SH-SY5Y (cell line): ENCODE results near the gene BANK1.

Experiments
- GATA2 ChIP-seq: IDR thresholded peaks from 2 replicates; pipeline ENCODE4 v1.6.1; 2011; ENCODE audit warnings: mild to moderate bottlenecking, low read depth, low read length
- GATA3 ChIP-seq: IDR thresholded peaks from 2 replicates; pipeline ENCODE4 v1.6.1; 2011; ENCODE audit warnings: low read depth, mild to moderate bottlenecking, low read length, moderate library complexity

Gene BANK1

DNA sequence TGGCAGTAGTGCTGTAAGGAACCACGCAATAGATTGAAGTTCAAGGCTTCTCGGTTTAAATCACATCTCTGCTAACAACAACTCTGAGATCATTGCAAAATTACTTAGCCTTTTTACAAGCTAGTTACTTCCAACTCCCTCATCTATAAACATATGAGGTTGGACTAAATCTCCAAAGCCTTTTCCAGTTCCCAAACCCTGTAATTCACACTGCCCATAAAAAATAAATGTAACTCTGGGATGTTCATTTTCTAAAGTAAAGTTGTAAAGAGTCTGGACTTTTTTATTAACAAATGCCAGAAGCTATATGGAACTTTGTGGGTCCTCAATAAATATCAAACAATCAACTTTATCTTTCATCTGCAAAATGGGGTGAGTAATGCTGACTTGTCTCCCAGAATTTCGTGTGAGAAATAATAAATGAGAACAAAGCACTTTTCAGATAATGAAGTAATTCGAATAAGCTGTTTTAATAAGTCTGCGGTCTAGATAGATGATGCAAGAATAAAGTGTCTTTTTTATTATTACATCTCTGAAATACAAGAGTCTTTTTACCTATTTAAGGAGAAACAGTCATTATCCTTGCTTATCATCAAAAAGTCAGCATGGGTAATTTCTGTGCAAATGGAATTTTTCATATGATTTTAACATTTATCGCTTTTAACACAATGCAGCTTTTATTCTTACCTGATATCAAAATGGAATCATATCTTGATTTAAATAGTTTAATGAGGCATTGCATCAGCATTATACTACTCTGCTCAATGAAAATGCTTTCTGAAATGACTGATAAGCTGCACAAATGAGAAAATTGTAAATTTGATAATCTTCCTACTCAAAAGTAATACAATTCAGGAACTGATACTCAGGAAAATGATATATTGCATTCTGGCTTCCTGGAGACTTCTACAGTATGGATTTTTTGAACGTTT lies 252.6 kb downstream of the BANK1 start:
- TF ChIP-seq GATA3 (peak; percentile 88), GATA2 (peak; percentile 17; the same call in 1 of the 2 replicates)

DNA sequence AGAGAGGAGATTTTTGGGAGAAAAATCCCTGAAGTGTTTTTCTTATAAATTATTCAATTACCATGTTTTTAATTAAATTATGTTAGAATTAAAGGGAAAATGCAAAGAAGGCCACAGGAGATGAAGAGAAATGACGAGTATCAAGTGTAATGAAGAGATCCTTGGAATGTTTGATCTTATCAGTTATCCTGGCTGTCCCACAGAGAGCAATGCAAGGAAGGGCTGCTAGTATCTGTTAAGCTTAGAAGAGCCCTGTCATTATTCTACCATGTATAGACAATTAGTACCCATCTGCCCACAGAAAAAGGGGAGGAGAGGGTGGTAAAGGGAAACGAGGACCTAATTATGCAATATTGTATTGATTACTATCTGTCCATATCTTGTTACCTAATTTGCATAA lies 257.1 kb downstream of the BANK1 start:
- TF ChIP-seq GATA3 (no peak), GATA2 (no peak)

DNA sequence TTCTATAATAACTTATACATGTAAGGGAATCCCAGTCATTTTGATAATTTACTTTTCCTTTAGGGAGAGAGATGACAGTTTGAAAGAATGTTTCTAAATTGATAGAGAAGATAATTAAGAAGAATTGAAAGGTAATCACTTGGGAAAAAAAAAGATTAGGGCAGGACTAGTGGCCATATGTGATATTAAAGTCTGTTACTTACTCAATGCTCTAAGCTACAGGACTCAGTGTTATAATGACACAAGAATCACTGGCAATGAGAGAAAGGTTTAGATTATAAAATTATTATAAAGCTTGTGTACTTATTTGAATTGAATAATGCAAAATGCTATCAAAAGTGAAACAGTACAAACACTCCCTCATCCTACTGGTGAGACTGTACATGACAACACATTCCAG lies 265.3 kb downstream of the BANK1 start:
- TF ChIP-seq GATA3 (no peak), GATA2 (no peak)

DNA sequence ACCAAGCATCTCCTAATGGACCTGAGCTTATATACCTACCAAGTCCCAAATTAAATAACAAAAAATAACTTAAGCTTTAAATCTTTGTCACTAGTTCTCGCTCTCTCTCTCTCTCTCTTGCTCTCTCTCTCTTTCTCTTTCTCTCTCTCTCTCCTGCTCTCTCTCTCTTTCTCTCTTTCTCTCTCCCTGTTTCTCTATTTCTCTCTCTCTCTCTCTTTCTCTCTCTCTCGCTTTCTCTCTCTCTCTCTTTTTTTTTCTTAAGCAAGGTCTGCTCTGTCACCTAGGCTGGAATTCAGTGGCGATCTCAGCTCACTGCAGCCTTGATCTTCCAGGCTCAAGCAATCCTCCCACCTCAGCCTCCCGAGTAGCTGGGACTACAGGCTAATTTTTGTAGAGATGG lies 266.6 kb downstream of the BANK1 start:
- TF ChIP-seq GATA2 (no peak), GATA3 (no peak)

DNA sequence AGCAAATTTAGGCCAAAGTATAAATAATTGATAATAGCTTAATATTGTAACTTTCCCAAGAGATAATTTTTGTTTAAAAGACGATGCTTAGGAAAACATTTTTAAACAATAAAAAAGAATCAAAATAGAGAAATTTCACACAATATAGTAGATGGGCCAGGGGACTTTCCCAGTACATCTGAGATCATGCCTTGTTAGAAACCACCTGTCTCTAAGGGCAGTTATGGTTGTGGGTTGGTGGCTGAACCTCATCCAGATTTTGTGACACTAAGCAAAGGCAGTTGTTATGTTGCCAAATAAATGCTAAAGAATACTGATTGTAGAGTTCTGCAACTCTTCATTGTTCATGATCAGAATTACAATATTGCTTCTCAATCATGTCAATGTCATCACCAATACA lies 270.6 kb downstream of the BANK1 start:
- TF ChIP-seq GATA2, result no peak
- TF ChIP-seq GATA3, result no peak

DNA sequence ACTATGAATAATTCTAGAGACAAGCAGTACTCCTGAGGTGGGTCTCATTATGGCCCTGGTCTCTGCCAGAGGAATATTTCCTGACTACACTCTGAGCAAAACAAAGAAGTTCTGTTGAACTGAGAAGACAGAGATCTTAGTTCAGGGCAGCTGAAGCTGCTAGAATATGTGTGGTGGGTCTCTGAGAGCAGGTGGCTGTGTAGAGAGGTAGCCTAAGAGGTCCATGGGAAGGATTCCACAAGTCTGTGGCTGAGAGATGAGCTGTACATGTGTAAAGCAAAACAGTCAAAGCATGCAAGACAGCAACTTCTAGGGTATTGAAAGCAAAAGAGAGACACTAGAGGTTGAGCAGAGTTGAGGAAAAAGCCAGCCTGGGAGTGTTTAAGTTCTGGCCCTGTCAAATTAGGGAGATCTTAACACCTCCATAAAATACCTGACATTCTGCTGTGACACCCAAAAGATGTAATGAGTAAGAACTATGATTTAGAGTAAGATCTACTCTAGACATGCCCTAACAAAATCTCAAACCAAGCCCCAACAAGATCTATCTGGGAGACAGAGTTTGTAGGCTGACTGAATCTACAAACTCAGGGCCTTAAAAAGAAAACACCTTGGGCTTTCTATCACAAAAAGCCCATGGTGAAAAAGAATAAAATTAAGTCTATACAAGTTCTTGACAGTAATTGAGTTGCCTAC lies 274.4 kb downstream of the BANK1 start:
- TF ChIP-seq GATA2 (no peak), GATA3 (no peak)

DNA sequence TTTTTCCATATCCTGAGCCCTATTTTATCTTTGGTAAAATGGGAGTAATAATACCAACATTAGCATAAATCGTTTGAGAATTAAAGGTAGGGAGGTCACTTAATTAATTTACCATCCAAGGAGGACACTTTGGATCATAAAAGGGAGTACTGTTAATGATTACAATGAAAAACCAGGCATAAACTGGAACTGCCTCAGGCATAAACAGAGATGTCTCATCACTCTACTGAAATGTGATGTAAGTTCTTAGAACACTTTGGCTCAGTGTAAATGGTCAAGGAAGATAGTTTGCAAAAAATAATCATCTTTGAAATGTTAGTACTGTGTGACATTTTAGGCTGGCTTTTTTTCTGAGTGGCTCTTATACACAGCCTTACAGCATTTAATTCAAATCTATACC lies 286.1 kb downstream of the BANK1 start:
- TF ChIP-seq GATA2 (no peak), GATA3 (no peak)

DNA sequence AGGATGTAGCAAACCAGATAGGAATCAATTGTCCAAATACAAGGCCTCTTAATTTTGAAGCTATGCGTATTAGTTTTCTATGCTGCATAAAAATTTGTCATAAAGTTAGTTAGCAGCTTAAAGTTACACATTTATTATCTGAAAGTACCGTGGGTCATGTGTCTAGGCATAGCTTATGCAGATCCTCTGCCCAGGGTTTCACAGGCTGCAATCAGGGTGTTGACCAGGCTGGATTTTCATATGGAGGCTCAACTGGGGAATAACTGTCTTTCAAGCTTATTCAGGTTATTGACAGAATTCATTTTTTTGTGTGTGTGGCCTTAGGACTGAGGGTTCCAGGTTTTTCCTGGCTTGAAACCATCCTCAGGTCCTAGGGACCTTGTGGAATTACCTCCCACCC lies 289.7 kb downstream of the BANK1 start:
- TF ChIP-seq GATA3 (no peak), GATA2 (no peak)

DNA sequence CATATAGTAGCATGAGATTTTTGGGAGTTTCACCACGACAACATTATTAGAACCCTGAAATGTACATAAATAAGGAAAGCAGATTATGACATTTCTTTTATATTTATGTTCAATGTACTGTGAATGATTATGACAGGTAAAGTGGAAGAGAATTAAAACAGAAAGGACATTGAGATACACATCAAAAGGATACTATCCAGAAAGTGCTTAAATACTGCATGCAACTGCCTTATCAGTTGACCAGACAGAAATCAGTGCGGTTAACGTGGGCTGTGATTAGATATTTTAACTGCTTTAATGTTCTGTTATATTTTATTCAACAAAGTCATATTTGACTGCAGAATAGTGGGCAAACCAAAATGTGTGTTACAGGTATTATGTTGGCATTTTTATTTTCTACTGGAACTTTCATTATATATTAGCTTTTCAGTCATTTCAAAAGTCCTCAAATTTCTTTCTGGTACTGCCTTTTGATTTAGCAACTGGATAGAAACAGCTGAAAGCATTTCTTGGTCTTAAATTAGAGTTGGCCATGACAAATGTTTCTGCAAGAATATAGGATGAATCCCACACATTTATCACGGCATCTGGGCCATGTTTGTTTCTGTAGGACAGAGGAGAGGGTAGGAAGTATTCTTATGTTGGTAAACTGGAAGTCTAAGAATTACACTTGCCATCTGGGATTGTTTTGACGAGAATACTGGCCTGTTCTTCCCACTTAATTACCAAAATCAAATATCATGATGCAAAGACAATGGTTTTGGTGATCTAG lies 299.5 kb downstream of the BANK1 start:
- TF ChIP-seq GATA2, result 0 out of 2 replicates have a peak, but pooled peaks have one; percentile 11
- peak; percentile 76 for TF ChIP-seq GATA3

DNA sequence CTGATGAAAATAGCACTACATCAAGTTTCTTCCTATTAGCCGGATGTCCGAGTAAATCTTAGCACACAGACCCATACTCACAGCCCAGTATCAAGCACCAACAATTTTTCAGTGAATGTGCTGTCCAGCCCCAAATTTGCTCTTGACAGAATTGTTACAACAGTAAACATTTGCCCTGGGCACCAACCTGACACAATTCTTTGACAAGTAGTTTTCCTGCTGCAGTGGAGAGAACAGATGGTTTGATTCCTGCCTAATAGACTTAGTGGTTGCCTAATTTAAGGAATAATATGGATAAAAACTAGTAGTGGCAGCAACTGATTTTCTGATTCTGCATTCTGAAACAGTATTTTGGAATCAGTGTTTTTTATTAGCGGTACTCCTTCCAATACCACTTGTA lies 301.1 kb downstream of the BANK1 start:
- TF ChIP-seq GATA3 (no peak), GATA2 (no peak)

DNA sequence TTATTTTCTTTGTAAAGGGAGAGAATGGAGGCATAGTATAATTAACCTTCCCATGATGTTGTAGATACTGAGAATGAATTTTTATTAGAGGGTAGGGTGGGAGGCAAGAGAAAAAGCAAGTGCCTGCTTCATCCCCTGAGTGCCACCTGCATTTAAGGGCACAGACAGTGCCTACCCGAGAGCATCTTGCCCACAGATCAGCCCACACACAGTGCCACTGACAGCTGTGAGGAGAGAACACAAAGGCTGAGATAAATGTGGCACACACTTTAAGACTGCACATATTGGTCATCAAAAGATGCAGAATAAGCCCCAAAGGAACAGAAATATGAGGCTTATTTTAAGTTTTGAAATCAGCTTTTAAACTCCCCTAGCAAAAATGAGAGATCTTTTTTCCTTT lies 304.0 kb downstream of the BANK1 start:
- no peak for TF ChIP-seq GATA3
- TF ChIP-seq GATA2, result no peak

DNA sequence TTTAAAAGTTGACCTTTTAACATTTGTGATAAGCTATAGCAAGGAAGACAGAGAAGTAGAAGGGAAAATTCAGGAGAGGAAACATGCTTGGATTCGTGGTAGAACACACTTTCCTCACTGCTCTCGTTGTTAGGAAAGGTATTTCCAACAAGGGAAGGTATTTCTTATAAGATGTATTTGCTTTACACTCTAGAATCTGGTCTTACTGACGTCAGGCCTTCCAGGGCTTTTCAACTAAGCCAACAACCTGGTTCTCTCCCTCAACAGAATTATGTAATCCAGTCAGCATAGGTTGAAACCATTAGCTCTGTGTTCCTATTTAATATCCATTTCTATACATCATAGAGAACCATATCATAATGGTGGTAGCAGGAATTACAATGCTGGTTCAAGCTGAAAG lies 312.8 kb downstream of the BANK1 start:
- TF ChIP-seq GATA2 (no peak), GATA3 (no peak)

DNA sequence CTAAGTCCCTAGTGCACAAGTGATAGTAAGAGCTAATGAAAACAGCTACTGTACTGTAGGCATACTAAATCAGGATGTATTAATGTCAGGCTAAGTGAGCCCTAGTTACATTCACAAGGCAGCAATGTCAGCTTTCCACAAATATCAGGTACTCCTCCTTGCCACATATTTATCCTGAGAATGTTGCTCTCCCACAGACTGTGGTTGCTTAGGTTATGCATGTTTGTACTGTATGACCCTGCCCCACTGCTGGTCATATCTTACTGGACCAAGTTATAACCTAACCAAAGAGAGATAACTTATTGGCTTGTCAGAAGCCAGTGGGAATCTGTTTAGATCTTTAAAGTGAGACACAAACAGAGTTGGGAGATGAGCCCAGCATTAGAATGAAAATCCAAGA lies 313.7 kb downstream of the BANK1 start:
- TF ChIP-seq GATA2 (no peak), GATA3 (no peak)

DNA sequence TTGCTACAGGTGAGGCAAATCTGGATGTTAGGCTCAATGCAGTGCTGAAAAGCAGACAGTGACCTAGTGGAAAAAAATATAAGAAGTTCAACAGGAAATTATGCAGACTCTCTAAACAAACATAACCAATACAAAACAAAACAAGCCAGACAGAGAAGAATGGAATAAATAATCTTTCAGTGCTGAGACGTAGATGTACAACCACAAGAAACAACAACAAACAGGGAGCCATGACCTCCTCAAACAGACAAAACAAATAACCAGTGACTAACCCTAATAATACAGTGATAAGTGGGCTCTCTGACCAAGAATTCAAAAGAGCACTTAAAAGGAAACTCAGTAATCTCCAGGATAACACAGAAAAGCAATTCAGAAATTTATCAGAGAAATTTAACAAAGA lies 315.5 kb downstream of the BANK1 start:
- TF ChIP-seq GATA2 (no peak), GATA3 (no peak)
